Left lobe of liver (tissue), 2 donors: Measurements from ENCODE around the gene DFFB. TPM values are rescaled to one million over a fixed set of nuclear protein-coding genes. Genes with fewer than 3 reads are reported as not detected.

Source experiments
- ATAC-seq: fragments of 200-7000 bp; cut with Tn5 transposase; one replicate; pipeline ENCODE4 v1.9.1; 2020; ENCODE audit warnings: mild to moderate bottlenecking, moderate library complexity
- DNase-seq: peaks from one replicate; pipeline ENCODE4 v3.0.0-alpha.2; 2020; ENCODE audit warnings: low spot score
- total RNA-seq: library from RNA; stranded (reverse); gene quantifications from one replicate; pipeline ENCODE4 v1.2.1, GENCODE V29; 2021
- donor health status: DM: no; HTN: no; CAD: no; lungs with moderate emphysema.
- donor health status: DM: no; HTN: yes; CAD: no.

The DFFB gene
- total RNA-seq, 1 donor from 2014 or later = 3.1 TPM

DNA sequence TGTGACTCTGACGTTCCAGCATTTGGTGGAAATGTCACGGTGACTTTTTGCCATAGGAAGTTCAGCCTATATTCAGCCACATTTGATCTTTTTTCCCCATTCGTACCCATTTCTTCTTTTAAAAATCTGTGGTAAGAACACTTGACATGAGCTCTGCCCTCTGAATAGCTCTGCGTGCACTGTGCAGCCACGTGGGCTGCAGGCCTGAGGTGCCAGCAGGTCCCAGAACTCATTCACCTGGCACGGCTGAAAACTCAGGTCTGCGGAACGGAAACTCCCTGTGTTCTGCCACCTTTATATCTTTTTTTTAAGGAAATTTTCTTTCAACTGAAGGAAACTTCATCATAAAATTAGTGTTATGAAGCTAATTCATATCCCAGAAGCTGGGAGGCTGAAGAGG, 28.9 kb upstream of the DFFB start:
- ATAC-seq = no peak
- DNase-seq = no peak

- DNase-seq (no peak), ATAC-seq (no peak)
These were observed 25.6 kb upstream of the DFFB start for GRCh38 chr1:3831689-3832088.

DNA sequence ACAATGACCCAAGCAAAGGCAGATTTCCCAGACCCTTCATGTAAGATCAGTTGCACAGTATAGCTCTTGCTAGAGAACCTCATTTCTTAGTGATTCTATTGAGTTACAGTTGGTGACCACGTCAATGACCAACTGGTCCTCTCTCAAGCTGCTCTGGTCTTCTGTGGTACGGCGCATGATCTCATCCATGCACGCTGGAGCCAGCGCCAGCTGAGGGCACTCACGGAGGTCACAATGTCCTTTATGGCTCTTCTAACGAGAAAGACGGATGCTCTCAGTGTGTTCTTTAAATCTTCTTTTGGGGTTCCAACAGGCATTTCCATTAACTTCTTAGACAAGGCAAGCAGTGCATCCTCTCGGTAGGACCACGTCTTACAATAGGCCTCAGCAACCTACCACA, 22.6 kb upstream of the DFFB start:
- no peak for DNase-seq
- ATAC-seq = no peak

GRCh38 chr1:3836421-3836820, 20.9 kb upstream of the DFFB start:
- no peak for DNase-seq
- ATAC-seq = no peak

DNA sequence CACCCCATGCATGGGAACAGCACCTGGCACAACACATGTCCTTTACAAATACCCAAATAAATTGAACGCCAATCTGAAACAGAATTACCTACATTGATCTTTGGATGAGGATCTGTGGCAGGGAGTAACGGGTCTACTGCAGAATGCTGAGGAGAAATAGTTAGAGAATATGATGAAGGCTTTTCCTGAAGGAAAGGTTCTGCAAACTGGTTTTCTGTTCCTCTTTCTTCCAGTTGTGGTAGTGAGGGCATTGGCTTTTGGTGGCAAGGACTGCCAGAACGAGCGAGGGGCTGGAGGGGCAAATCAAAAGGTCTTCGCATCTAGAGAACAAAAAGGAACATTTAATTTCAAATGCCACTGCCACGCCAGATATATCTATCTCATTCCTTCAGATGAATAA, 20.1 kb upstream of the DFFB start:
- DNase-seq (no peak), ATAC-seq (no peak)

DNA sequence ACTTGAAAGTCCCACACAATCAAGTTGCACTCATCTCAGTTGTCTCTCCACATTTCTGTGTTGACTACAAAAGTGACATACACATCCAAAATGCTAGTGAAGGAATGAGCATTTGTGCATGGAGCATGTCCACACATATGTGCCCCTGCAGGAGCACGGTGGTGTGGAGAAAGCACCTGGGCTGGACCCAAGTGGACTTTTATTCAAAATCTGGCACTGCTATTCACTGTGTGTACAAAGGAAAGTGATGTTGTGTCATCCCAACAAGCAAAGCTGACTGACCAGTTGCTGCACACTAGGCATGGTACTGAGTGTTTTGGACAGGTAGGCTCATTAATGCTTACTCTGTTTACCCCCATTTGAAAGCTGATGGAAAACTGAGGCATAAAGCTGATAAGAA, 19.6 kb upstream of the DFFB start:
- DNase-seq (no peak), ATAC-seq (peak; percentile 72)

- DNase-seq = no peak
- no peak for ATAC-seq
These were observed 18.5 kb upstream of the DFFB start for GRCh38 chr1:3838788-3839187.

DNA sequence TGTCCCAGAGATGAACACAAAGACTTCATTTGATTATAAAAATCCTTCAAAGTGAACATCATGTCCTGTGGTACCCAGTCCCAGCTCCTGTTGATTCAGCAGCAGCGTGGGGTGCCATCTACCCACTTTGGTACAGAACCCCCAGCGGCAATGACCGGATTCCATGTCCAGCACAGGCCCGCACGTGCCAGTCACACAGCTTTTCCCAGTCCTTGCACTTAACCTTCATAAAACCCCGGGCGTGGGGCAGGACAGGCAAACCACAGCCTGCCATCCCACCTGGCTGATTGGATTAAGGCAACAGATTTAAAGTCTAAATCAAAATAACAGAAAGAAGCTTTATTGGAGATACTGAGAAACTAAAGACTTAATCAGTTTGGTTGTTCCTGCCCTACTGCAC, 15.8 kb upstream of the DFFB start:
- DNase-seq (no peak), ATAC-seq (no peak)

DNA sequence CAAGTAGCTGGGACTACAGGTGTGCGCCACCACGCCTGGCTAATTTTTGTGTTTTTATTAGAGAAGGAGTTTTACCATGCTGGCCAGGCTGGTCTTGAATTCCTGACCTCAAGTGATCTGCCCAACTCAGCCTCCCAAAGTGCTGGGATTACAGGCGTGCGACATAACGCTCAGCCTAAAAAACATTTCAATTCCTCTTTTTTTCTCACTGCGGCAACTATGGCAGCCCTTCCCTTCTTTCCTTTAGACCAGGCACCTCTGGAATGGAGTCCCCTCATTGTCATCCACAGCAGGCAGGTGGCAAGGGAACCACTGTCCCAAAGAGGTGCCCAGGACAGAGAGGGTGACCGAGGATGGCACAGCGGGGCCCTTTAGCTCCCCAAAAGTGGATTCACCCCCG, 14.4 kb upstream of the DFFB start:
- no peak for DNase-seq
- no peak for ATAC-seq

- DNase-seq (no peak), ATAC-seq (no peak)
These were observed 10.7 kb upstream of the DFFB start for GRCh38 chr1:3846541-3846940.

- DNase-seq (no peak), ATAC-seq (no peak)
These were observed 10.2 kb upstream of the DFFB start for GRCh38 chr1:3847081-3847480.

DNA sequence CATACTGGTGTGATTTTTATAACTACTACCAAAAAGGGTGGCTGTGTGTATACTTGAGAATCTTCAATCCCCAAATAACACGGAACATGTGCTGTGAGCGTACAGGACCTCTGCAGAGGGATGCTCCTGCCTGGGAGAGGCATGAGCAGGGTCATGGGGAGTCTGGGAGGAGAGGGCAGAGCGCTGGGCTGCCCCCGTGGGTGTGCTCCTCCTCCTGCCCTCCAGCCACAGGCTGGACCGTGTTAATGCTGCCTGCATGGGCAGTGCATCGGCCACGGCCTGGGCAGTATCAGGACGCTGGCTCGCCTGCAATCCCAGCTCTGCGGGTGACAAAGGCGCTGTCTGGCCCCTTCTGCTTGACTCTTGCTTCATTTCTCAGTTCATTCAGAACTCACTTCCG, 6.4 kb upstream of the DFFB start:
- DNase-seq (no peak), ATAC-seq (no peak)

GRCh38 chr1:3851292-3851691, 6.0 kb upstream of the DFFB start:
- DNase-seq = no peak

DNA sequence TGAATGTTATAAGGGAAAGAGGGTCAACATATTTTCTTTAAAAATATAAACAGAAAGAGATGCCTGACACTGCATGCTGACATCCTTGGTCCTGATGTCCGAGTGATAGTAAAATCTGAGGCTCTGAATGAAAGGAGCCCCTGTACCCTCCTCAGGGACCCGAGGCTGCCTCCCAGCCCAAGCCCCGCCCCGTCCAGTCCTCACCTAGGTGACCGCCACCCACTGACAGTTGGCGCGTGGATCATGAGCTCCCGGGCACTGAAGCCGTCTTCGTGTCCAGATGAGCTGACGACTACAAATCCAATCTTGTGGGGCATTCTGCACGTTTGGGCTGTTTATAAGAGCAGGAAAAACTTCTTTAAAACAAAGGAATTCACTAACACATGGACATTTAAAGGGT, 5.2 kb upstream of the DFFB start:
- ATAC-seq = no peak
- no peak for DNase-seq

More at GRCh38 chr1:3851292-3851691, 6.0 kb upstream of the DFFB start:
- no peak for ATAC-seq

DNA sequence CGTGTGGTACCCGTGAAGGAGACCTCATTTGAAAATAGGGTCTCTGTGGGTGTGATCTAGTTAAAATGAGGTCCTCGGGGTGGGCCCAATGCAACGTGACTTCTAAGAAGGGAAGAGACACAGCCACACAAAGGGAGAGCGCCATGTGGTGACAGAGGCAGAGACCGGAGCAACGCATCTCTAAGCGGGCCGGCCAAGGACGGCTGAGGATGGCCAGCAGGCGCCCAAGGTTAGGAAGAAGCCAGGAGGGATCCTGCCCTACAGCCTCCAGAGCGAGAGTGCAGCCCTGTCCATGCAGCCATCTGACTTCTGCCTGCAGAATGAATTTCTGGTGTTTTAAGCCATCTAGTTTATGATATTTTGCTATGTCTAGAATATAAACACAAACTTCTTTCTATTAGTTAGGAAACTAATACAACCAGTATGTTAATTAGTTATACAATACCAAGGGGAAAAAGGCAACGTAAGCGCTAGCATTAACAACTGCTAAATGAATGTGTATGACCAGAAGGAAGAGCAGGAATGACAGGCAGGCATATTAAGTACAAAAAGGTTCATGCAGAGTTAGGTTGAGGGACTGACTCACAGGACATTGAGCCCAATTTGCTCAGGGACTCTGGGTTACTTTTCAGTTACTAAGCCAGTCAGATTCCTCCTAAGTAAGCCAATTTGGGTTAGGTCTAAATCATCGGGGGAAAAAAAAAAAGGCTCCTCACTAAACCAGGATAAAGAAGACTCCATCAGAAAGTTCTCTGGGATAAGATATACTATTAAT, 4.4 kb upstream of the DFFB start:
- DNase-seq (no peak), ATAC-seq (no peak)

DNA sequence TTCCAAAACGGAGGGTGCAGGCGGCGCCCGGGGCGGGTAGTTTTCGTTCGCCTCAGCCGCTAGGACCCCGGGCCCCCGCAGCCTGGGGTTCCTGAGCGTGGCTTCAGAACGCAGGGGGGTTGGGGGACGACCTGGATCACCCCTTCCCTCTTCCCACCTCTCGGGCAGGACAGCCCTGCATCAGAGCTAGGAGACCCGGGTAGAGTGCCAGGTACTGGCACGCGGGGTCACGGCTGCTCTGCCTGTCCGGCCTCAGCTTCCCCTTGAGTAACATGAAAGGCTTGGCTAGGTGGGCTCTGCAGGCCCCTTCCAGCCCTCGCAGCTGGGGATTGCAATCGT, 484 bp downstream of the DFFB start:
- no peak for DNase-seq
- peak; percentile 15 for ATAC-seq

DNA sequence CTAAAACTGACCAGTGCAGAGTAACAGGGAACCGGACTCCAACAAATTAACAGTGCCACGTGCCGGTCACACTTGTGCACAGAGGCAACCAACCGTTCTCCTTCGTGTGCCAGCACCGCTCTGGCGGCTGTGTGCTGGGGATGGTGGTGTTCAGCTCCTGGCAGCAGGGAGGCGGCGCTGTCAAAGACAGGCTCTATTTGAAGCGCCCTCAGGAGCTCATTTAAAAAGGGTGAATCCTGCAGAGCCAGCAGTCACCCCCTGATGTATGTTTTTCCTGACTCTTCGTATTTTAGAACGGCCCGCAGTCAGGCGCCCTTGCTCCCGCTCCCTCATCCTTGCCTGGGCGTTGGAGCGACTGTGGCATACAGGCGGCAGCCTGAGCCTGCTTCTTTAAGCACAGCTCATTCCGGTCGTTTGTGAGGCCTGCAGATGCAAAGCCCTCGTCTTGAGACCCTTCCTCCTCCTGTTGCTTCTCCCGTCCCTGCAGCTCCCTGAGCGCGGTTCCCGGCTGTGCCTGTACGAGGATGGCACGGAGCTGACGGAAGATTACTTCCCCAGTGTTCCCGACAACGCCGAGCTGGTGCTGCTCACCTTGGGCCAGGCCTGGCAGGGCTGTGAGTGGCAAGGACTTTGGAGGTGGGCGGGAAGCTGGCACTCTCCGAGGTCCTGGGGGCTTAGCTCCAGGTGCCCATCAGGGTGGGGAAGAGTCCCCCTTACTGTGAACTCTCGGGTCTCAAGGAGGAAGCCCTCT, 1.1 kb downstream of the DFFB start:
- DNase-seq (peak; percentile 54), ATAC-seq (peak; percentile 15)

DNA sequence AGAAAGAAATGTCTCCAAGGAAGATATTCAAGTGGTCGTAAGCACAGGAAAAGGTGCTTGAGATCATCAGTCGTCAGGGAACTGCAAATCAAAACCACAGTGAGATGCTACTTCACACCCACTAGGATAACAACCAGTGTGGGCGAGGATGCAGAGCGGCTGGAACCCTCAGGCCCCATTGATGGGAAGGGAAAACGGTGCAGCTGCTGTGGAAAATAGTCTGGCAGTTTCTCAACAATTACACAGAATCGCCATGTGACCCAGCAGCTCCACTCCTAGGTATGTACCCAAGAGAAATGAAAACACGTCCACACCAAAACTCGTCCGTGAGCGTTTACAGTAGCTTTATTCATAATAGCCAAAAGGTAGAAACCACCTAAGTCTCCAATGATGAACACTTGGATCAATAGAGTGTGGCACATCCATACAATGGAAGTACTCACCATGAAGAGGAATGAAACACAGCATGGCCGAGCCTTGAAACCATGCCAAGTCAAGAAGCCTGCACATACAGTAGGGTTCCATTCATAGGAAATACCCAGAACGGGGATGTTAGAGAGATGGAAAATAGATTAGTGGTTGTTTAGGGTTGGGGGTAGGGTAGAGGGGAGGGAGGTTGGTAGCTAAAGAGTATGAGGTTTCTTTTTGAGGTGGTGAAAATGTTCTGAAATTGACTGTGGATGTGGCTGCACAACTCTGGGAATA, 6.1 kb downstream of the DFFB start:
- no peak for ATAC-seq
- DNase-seq = no peak

DNA sequence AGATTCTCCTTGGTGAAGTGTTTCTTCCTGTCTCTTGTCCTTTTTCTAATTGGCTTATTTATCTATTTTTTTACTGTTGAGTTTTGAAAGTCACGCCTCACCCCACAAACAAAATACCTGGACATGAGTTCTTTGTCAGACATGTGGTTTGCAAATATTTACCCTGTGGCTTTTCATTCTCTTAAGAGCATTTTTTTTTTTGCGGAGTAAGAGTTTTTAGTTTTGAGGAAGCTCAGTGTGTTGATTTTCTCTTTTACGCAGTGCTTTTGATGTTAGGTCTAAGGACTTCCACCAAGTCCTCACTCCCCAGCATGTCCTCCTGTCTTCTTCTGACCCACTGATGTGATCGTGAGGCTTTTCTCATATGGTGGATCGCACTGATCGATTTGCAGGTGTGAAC, 7.6 kb downstream of the DFFB start:
- ATAC-seq (no peak), DNase-seq (no peak)

DNA sequence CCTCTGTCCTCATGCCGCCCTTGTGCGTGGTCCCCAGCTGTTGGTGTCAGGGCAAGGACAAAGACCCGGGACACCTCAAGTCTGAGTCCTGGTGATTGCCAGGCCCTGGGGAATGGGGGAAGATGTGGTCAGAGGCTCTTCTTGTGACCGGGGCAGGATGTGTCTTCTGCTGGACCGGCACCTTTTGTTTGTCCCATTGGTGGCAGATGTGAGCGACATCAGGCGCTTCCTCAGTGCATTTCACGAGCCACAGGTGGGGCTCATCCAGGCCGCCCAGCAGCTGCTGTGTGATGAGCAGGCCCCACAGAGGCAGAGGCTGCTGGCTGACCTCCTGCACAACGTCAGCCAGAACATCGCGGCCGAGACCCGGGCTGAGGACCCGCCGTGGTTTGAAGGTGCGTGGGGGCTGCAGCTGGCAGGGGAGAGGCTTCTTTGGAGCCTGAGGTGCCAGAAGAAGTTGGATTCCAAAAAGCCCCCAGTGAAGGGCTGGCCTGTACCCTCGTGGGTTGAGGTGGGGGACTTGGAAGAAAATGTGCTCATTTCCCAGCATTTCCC, 8.4 kb downstream of the DFFB start:
- ATAC-seq (no peak), DNase-seq (no peak)

GRCh38 chr1:3868464-3869006, 11.3 kb downstream of the DFFB start:
- ATAC-seq (no peak), DNase-seq (no peak)
